ENCODE measurements around the gene GOSR2. TPM values are rescaled to one million over a fixed set of nuclear protein-coding genes. Genes with fewer than 3 reads are reported as not detected.

GOSR2 gene
- total and polyA plus RNA-seq, 2 of the 13 experiments (the other 11 are each of a cell fraction or from before 2014, with no cell fraction given): 61.5 to 63.9 TPM

DNA sequence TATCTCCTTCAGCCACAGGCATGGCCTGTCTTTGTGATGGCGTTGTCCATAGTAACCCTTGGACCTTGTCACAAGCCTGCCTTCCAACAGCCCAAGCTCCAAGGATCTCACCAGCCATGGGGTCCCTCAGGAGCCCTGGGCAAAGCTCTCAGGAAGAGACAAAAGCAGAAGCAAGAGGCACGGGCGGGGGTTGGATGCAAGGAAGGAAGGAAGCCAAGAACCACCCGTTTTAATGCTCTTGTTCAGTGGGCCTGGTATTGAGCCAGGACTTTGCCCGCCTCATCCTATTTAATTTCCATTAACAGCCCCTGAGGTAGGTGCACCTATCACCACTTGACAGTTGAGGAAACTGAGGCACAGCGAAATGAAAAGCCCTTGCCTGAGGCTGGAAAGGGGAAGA is 32.3 kb upstream of the GOSR2 start:
- CTCF ChIA-PET (ENCODE audit: low intra/inter-chr PET ratio, low total read pairs): no interaction called here

More for the DNA sequence above, 32.3 kb upstream of the GOSR2 start:
- TF ChIP-seq, protein P1, sequence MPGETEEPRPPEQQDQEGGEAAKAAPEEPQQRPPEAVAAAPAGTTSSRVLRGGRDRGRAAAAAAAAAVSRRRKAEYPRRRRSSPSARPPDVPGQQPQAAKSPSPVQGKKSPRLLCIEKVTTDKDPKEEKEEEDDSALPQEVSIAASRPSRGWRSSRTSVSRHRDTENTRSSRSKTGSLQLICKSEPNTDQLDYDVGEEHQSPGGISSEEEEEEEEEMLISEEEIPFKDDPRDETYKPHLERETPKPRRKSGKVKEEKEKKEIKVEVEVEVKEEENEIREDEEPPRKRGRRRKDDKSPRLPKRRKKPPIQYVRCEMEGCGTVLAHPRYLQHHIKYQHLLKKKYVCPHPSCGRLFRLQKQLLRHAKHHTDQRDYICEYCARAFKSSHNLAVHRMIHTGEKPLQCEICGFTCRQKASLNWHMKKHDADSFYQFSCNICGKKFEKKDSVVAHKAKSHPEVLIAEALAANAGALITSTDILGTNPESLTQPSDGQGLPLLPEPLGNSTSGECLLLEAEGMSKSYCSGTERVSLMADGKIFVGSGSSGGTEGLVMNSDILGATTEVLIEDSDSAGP (CRISPR knock-in tag; IDR thresholded peaks at IDR 0.05; ENCODE audit: borderline replicate concordance): no peak
- TF ChIP-seq RAD51 (IDR thresholded peaks at IDR 0.05; ENCODE audit: borderline replicate concordance): no peak
- TF ChIP-seq, protein P2, sequence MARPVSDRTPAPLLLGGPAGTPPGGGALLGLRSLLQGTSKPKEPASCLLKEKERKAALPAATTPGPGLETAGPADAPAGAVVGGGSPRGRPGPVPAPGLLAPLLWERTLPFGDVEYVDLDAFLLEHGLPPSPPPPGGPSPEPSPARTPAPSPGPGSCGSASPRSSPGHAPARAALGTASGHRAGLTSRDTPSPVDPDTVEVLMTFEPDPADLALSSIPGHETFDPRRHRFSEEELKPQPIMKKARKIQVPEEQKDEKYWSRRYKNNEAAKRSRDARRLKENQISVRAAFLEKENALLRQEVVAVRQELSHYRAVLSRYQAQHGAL (CRISPR knock-in tag; IDR thresholded peaks at IDR 0.05; ENCODE audit: not compliant biosample characterization): no peak
- no peak for TF ChIP-seq NFE2L1 (CRISPR knock-in tag; IDR thresholded peaks at IDR 0.05; ENCODE audit: borderline replicate concordance)
- TF ChIP-seq GATAD1 (CRISPR knock-in tag; IDR thresholded peaks at IDR 0.05): no peak
- no peak for TF ChIP-seq ZNF331 (CRISPR knock-in tag; IDR thresholded peaks at IDR 0.05)
- TF ChIP-seq, protein P3, sequence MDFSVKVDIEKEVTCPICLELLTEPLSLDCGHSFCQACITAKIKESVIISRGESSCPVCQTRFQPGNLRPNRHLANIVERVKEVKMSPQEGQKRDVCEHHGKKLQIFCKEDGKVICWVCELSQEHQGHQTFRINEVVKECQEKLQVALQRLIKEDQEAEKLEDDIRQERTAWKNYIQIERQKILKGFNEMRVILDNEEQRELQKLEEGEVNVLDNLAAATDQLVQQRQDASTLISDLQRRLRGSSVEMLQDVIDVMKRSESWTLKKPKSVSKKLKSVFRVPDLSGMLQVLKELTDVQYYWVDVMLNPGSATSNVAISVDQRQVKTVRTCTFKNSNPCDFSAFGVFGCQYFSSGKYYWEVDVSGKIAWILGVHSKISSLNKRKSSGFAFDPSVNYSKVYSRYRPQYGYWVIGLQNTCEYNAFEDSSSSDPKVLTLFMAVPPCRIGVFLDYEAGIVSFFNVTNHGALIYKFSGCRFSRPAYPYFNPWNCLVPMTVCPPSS (IDR thresholded peaks at IDR 0.05): no peak
- TF ChIP-seq IRX3 (CRISPR knock-in tag; IDR thresholded peaks at IDR 0.05; ENCODE audit: borderline replicate concordance, low read depth): no peak
- no peak for TF ChIP-seq TOPORS (CRISPR knock-in tag; IDR thresholded peaks at IDR 0.05)
- TF ChIP-seq FLYWCH1 (CRISPR knock-in tag; IDR thresholded peaks at IDR 0.05): no peak
- in situ Hi-C loops (cut with HindIII; ENCODE audit: extremely low pct_ligation_motif_present, low pct_unique_long_range_greater_than_20kb): no loop called here
- no peaks in the 10 kb centered on the region for H3K79me2 ChIP-seq (ENCODE audit: insufficient read depth, low read length)
- ATAC-seq (no peak), DNase-seq (ENCODE audit: low spot score) (no peak), FAIRE-seq (no peak)
- H2AFZ ChIP-seq (ENCODE audit: low read length): no peak overlapping the region
- H3K9me3 ChIP-seq (ENCODE audit: low read length): no peaks in the 10 kb centered on the region
- no TSS peak for BruUV-seq (replicated peaks)
- no peaks in the 10 kb centered on the region for H4K20me1 ChIP-seq (ENCODE audit: insufficient read depth, low read length)
- WGBS (ENCODE audit: low lambda C conversion rate): 44% methylated on average over 6 of the region's 6 CpGs
- no peak overlapping the region for H3K4me2 ChIP-seq (ENCODE audit: low read depth, low read length)
- POLR2A ChIA-PET: no interaction called here
- peaks cover 53% of the 10 kb centered on the region for H3K4me1 ChIP-seq (ENCODE audit: insufficient read depth, low read length)
- H3K36me3 ChIP-seq (replicated peaks in 1 of 2; ENCODE audit: control insufficient read depth in 1 of 2, insufficient read depth in 2 of 2, low read length in 2 of 2): no peaks in the 10 kb centered on the region
- intact Hi-C loops (cut with micrococcal nuclease; ENCODE audit: unreplicated experiment): no loop called here
- no peak overlapping the region for H3K27ac ChIP-seq (ENCODE audit: extremely low read length, insufficient read depth, low read length)
- H3K27me3 ChIP-seq (ENCODE audit: control insufficient read depth in 1 of 2, insufficient read depth in 2 of 2, low read length in 2 of 2): peaks cover 1 to 44% of the 10 kb centered on the region in 2 experiments
- H3K9ac ChIP-seq (ENCODE audit: insufficient read depth, low read depth, low read length): no peak overlapping the region
- H3K4me3 ChIP-seq (replicated peaks in 1 of 3; ENCODE audit: insufficient read depth in 1 of 3, low read depth in 2 of 3, low read length in 3 of 3): no peak overlapping the region

All from HepG2 (cell line).